ENCODE data around the gene CACNA1A.

DNA sequence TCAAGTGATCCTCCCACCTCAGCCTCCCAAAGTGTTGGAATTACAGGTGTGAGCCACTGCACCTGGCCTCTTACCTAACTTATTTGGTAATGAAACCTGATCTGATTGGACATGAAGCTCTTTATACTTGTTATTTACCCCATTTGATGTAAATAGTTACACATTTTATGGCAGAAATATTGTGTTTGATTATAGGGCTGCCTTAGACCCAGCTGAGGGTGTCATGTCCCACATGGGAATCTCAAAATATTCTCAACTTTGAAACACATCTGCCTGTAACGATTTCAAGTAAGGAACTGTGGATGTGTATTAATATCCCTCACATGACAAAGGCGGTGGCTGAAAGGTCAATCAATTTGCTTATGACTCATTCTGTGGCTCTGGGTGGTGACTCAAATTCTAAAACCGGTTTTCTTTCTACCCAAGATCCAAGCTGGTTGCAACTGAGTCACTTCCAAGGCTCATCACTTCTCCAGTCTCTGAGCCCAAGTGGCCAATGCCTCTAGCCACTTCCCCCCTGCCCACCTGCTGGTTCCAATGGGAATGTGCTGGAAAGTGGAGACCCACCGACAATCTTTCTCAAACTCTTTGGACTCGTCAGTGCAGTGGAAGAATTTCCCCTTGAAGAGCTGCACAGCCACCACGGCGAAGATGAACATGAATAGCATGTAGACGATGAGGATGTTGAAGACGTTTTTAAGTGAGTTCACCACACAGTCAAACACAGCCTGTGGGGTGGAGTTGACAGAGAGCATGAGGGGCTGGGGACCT is 245.2 kb downstream of the CACNA1A start:
- TF ChIP-seq, protein P1, sequence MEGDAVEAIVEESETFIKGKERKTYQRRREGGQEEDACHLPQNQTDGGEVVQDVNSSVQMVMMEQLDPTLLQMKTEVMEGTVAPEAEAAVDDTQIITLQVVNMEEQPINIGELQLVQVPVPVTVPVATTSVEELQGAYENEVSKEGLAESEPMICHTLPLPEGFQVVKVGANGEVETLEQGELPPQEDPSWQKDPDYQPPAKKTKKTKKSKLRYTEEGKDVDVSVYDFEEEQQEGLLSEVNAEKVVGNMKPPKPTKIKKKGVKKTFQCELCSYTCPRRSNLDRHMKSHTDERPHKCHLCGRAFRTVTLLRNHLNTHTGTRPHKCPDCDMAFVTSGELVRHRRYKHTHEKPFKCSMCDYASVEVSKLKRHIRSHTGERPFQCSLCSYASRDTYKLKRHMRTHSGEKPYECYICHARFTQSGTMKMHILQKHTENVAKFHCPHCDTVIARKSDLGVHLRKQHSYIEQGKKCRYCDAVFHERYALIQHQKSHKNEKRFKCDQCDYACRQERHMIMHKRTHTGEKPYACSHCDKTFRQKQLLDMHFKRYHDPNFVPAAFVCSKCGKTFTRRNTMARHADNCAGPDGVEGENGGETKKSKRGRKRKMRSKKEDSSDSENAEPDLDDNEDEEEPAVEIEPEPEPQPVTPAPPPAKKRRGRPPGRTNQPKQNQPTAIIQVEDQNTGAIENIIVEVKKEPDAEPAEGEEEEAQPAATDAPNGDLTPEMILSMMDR (IDR thresholded peaks at IDR 0.05; ENCODE audit: insufficient read depth, low read length): no peak
- TF ChIP-seq POLR2AphosphoS5 (IDR thresholded peaks at IDR 0.05; ENCODE audit: low read depth): no peak
- TF ChIP-seq GABPA (IDR thresholded peaks at IDR 0.05; ENCODE audit: low read depth): no peak
